GM21381 (cell line): ENCODE measurements around the gene TPRA1.

ENCODE experiments used
- ATAC-seq: cut with Tn5 transposase; IDR thresholded peaks from one replicate; pipeline ENCODE4 v1.9.1; 2021; ENCODE audit warnings: mild to moderate bottlenecking, moderate library complexity; ENCODE audit not compliant: unreplicated experiment

Gene TPRA1

DNA sequence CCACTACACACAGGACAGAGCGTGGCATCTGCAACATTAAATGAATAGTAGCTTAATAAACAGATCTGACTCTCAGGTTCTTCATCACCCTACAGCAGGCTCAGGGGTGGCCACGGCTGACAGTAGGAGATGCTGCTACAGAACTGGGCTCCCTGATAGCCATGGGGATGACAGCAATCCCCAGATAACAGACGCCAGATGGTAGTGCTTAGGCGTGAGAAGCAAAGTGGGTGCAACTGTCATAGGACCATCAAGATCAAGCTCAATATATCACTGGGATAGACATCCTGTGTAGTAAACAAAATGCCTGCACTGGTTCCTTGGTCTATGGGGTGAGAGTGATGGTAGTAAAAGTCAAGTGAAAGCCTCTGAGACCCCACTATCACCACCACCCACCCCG, 2.6 kb upstream of the TPRA1 start:
- ATAC-seq = no peak

DNA sequence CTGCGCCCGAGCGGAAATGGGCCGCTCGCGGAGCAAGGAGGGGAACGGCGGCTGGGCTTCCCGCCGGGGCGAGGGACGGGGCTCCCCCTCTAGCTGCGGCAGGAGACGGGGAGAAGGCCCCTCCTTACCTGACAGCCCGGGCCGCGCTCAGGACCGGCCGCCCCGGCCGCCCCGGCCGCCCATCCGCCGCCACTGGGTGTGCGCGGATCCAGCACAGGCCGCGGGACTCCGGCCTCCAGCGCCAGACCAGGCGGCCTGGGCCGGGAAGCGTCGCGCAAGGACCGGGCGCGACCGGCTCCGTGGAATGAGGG, 296 bp downstream of the TPRA1 start:
- ATAC-seq = peak; percentile 30

DNA sequence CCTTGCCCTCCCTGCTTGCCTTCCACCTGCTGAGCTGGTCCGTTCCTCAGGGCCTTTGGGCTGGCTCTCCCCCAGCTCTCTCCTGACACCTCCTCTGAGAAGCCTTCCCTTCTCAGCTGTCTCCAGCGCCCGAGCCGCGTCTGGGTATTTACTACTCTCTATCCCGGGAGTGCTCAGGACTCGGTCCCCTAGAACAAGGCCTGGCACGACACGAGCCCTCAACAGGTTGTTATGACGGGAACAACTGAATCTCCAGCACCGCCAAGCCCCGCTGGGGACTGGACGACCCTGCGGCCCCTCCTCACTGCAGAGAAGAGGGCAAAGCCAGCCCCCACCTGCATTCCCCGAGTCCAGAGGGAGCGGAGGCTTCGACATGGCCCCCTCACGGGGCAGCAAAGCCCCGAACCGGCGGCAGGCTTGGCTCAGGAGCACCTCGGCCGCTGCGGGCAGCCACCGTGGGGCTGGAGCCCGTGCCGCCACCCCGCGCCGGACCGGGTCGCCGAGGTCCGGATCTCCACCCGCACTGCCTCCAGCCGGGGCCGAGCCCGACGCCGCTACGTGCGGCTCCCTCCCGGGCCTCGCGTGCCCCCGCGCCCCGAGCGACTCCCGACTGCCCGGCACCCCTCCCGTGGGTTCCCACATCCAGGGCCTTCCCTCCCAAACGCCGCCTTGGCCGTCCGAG, 792 bp downstream of the TPRA1 start:
- no peak for ATAC-seq

DNA sequence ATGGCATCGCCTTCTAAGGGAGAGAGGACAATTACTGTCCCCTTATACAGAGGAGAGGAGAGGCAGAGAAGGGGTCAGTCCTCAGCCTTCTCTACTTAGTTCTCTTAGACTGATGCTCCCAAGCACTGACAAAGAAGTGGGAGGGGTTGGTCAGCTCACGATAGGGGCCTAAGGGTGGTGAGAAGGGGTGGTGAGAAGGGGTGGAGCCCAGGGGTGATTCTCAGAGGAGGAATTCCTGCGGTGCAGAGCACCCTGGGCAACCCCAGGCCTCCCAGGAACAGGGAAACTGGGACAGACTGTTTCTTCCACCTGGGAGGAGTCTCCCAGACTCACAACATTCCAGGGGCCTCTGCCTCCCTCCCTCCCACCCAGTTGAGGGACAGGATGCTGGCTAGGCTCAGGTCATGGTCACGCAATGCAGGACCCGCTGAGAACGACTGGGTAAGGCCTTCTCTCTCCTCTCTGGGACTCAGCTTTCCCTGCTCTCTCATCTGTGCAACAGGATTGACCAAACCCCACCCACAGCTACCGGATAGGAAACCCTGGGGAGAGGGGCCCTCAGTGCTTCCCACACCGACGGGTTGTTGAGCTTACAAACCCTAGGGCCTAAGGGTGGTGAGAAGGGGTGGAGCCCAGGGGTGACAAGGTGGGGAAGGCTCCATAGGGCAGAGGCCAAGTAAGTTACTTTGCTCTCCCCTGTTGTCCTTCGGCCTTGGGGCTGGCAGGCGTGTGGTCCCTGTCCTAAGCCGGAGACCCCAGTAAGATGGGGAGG, 1.5 kb downstream of the TPRA1 start:
- ATAC-seq = no peak

DNA sequence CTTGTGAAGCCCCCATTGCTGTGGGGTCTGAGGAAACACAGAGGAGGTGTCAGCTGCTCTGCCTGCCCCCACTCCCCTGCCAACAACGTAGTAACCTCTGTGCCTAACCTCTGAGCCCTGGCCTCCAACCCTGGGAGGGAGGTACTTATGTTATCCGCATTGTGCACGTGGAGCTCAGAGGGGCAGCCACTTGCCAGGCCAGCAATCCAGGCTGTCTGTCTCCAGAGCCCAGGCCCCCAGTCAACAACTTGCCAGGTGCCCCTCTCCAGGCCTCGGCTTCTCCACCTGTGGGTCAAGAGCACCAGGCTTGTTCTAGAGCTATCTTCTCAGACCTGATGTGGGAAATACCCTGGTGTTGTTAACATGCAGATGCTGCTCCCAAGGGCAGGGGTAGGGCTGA, 2.7 kb downstream of the TPRA1 start:
- ATAC-seq = no peak

DNA sequence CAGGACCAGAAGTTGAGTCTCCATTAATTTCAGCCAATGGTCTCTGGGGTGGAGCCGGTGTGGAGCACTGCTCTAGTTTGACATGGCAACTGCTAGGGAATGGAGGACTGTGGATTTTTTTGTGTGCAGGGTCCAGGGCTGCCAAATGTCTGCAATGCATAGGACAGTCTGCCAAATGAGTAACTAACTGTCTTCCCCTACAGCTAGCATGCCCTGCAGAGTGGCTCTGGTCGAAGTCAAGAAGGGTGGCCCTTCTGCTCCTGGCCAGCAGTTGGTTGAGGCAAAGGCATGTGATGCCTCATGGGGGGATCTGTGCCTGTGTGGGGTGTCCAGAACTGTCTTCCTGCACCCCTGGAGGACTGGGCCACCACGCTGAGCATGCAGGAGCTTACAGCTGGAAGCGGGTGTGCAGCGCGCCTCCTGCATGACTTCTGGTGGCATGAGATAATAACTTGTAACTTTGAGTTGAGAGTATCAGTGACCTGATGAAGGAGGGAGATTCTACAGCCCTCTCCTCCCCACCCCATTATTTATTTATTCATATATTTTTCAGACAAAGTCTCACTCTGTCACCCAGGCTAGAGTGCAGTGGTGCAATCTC, 4.6 kb downstream of the TPRA1 start:
- ATAC-seq = no peak

DNA sequence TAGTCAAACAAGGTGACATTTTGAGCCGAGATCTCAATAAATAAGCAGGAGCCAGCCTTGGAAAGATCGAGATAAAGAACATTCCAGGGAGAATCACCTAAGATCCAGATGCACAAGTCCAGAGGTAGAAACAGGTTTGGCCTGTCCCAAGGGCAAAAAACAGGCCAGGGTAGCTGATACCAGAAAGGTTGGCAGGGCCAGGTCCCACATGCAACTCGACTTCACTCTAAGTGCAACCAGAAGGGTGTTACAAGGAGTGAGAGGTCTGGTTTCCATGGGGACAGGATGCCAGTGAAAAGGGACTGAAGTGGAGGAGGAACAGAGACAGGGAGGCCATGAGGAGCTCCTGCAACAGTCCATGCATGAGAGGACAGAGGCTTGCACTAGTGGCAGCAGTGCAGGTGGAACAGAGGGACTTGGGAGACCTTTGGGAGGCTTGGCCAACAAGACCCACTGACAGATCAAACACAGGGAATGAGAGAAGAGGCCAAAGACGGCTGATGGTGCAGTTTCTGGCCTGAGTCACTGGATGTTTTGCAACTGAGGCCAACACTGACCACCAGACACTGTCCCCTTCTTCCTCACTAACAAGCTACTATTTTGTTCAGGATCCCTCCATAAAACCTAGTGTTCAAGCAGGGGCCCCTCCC, 5.2 kb downstream of the TPRA1 start:
- ATAC-seq = no peak

DNA sequence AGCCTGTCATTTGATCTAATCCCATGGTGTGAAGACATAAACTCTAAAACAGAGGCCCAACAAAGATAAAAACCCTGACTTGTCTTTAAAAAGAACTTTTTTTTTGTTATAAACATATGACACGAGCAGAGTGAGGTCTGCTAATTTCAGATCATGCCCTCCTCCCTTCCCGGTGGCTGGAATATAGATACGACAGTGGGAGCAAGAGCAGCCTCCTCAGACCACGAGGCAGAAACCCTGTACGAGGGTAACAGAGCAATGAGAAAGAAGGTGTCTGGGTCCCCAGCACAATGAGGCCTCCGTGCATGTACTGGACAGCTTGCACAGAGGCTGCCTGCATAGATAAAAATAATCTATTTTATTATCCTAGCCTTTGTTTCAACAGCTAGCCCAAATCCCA, 5.8 kb downstream of the TPRA1 start:
- ATAC-seq = no peak

DNA sequence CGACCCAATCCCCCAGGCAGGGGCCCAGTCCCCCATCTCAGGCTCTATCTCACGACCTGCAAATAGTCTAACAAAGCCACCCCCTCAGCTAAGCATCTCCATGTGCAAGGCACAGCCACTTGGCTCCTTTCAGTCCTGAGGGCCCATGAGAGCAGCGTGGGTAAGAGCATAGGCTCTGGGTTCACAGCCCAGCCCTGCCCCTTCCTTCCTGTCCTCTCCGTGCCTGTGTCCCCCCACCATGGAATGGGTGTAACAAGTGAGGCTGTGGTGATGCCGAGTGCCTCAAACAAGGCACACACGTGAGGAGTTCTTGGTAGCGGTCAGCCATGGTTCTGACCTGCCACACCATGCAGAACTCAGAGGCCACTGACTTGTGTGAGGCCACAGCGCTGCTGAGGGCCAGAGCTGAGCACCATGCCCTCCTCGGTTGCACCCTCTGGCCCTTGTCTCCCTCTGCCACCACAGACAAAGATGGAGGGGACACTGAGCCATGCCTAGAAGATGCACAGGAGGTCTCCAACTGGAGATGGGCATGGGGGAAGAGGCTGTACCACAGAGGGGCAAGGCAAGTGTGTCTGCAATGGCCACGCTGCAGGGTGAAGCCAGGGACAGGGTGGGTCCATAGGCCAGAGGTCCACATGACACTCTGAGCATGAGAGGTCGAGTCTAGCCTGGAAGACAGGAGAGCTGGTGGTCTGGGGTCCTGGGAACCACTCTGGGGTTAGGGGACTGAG, 10.0 kb downstream of the TPRA1 start:
- ATAC-seq = no peak

DNA sequence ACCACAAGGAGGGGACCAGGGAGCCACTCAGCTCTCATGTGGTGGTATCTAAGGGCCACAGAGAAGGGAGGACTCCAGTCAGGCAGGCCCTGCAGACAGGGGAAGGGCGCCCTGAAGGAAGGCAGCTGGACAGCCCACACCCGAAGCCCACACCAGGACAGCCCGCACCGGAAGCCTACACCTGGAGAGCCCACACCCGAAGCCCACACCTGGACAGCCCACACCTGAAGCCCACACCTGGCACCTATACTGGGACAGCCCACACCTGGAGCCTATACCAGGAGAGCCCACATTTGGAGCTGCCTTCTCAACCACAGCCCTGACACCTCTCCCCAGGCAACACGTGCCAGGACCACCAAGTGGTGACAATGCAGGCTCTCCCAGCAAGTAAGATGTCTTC, 11.7 kb downstream of the TPRA1 start:
- ATAC-seq = no peak

DNA sequence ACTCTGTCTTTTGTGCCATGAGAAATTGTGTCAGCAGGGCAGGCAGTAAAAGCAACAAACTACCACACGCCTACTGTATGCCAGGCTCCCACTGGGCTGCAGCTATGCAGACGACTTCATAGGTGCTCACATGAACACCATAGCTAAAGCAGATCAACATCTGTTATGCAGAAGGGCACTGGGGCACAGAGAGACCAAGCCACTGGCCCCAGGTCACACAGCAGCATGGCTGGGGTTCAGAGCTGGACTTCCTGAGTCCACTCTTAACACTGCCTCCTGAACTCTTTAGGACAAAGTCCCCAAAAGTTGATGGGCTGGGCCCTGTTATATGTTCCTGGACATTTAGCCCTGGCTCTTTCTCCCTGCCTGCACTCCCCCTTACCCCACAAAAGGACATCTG, 12.4 kb downstream of the TPRA1 start:
- ATAC-seq = no peak

DNA sequence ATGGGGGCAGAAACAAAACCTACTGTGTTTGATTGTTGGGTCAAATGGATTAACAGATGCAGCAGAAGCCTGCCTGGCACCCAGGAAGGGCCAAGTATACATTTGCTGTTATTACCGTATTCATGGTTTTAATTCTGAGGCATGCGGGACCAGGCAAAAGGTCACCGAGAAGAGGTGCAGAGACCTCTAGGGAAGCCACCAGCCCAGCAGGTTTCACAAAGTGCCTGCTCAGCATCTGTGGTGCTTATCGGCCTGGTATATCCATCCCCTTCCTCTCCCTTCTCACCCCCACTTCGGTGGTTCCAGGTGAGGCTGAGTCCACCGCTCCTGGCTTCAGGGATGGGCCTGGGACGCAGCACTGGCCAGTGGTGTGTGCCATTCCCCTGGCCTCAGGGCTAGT, 13.1 kb downstream of the TPRA1 start:
- ATAC-seq = no peak

DNA sequence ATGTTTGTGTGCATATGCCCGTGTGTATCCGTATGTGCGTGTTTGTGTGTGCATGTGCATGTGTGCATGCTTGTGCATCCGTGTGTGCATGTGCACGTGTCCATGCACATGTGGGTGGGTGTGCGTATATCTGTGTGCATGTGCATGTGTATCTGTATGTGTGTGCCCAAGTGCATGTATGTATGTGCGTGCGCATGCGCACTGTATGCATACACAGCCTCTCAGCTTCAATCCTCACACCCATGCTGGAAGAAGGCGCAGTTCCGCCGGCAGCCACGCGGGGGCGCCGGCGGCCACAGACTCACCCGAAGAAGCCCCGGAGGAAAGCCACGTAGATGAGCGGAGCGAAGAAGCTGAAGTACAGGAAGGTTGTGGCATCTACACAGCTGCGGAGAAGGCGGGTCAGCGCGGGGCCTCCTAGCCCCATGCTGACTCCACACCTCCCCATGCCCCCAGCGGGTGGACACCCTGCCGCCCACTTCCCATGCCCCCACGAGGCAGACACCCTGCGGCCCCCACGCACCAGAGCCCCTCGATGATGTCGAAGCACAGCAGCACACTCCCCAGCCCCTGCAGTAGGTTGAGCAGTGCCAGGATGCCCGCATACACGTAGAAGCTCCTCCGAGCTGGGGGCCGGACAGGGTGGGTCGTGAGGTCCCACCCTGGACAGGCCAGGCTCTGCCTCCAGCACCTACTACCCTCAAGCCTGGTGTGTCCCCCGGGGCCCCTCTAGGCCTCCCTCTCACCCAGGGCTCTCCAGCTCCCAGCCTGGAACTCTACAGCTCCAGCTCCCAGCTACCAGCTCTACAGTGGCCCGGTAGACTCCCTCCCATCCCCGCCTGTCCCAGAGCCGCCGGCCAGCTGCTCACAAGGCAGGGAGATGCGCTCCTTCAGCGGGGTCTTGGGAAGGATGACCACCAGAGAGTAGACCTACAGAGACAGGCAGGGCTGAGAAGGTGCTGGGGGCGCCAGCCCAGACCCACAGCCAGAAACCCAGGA, 15.4 kb downstream of the TPRA1 start:
- peak; percentile 70 for ATAC-seq

DNA sequence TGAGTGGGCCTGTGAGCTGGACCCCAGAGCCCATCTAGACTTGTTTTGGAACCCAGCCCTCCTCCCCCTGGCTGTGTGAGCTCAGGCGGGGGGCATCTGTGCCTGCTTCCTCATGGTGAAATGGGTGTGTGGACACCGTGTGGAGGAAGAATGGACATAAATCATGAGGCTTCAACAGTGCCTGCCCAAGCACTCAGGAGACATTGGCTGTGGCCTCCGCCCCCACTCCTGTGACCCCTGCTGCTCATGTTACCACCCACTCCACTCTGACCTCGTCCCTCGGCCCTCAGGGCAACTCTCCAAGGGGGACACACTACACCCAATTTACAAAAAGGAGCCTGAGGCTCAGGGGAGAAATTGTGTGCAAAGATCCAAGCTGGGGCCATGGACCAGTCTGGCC, 16.6 kb downstream of the TPRA1 start:
- ATAC-seq = no peak

DNA sequence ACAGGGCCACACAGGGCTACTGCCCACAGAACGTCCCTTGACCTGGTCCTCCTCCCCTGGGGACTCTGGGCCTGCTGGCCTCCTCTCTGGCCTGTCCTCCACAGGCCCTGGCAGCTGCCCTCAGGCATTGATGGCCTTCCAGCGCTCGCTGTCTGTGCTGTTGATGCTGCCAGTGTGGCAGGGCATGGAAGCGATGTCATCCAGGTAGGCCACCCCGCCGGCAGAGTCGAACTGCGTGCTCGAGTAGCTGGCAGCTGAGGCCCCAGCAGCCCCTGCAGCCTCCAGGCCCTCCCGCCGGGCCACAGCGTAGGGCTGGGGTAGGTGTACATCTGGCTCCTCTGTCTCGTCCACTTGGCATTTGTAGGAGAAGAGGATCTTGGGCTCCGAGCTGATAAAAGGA, 17.1 kb downstream of the TPRA1 start:
- no peak for ATAC-seq

DNA sequence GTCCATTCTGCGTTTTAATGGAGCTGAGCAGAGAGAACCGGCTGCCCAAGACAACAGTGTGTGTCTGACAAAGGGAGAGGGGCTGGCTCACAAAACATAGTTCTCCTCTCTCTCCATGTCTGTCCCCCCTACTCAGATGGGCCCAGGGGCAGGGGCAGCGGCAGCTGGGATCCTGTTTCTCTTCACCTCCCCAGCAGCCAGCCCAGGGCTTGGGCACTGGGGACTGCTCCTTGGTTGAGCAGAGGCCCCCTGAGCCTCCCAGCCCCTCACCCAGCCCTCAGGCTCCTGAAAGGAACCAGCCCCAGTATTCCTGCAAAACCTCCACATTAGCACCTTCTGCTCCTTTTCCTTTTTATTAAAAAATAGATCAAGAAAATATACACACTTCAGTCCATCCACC, 17.8 kb downstream of the TPRA1 start:
- ATAC-seq = no peak

DNA sequence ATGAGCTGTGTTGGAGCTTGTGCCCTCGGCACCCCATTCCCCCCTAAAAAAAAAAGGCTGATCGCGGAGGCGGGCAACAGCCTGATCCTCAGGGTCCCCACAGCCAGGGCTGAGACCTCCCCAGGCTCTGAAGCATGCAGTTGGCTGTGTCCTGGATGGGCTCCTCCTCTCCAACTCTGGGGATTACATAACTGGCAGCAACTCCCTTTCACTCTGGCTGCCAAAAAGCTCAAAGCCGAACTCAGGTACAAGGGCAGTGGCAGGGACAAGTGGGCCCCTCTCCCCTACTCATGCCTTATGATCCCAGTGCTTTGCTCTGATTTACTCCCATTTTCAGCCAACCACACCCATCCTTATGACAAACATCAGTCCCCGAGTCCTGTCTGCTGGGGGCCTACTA, 18.3 kb downstream of the TPRA1 start:
- no peak for ATAC-seq

DNA sequence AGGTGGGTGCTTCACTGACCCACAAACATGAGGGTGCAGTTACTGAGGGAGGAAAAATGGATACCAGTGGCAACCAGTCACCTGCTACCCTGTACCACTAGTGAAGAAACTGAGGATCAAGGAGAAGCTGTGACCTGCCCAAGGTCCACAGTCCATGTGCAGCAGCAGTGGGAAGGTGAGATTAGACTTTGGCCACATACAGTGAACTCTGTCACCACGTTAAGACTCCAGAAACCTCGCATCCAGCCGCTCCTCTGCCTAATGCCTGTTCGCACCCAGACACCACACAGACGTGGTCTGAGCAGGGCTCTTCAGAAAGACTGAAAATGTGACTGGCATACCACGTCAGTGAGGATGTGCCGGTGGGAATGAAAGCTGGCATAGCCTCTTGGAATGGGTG, 20.0 kb downstream of the TPRA1 start:
- no peak for ATAC-seq

DNA sequence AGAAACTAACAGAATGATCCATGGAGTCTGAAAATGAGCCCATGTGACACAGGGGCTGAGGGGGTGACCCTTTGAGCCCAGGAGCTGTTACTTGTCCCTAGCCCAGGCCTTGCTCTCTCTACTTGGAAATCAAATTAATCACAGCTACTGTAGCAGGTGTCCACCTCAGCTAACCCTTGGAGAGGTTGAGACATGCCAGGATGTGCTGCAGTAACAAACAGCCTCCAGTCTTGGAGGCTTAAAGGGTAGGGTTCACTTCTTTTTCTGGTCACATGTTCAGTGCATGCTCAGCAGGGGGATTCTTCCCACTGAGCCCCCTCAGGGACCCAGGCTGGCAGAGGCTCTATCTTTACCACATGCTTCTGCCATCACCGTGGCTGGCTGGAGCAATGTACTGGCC, 21.4 kb downstream of the TPRA1 start:
- ATAC-seq = no peak

DNA sequence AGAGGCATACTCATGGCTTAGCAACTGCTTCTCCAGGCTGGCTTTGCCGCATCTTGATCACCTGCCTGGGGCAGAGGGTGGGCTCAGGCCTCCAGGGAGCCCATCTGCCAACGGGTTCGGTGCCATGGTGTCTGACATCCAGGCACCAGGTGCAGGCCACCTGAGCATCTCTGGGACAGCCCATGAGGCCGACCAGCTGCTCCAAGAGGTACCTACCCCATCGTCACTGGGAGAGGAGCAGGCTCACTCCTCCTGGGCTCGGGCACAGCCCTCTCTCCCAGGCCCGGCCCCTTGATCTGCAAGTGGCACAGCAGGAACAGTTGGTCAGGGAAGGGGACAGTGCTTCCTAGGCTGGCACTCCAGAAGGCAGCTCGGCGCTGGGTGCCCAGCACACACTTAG, 21.9 kb downstream of the TPRA1 start:
- no peak for ATAC-seq
